IPS-15b (cell line): ENCODE data around the gene PCDH12.
A peak's percentile ranks its signal among the peaks of the same experiment; 100 is the strongest.

Experiments used
- H3K27me3 ChIP-seq: one replicate; pipeline ENCODE4 v1.6.1; 2013; ENCODE audit warnings: low read length; ENCODE audit not compliant: control insufficient read depth, insufficient read depth
- H3K36me3 ChIP-seq: one replicate; pipeline ENCODE4 v1.6.1; 2013; ENCODE audit warnings: low read length; ENCODE audit not compliant: control insufficient read depth, insufficient read depth
- H3K4me1 ChIP-seq: one replicate; pipeline ENCODE4 v1.6.1; 2013; ENCODE audit warnings: mild to moderate bottlenecking, low read length; ENCODE audit not compliant: control insufficient read depth, insufficient read depth
- H3K4me3 ChIP-seq: one replicate; pipeline ENCODE4 v1.5.1; 2013; ENCODE audit warnings: low read depth, low read length
- H3K9ac ChIP-seq: one replicate; pipeline ENCODE4 v1.6.1; 2013; ENCODE audit warnings: low read depth, mild to moderate bottlenecking, low read length
- H3K9me3 ChIP-seq: one replicate; pipeline ENCODE4 v1.6.1; 2013; ENCODE audit warnings: mild to moderate bottlenecking, low read length; ENCODE audit not compliant: control insufficient read depth, insufficient read depth

PCDH12 gene

DNA sequence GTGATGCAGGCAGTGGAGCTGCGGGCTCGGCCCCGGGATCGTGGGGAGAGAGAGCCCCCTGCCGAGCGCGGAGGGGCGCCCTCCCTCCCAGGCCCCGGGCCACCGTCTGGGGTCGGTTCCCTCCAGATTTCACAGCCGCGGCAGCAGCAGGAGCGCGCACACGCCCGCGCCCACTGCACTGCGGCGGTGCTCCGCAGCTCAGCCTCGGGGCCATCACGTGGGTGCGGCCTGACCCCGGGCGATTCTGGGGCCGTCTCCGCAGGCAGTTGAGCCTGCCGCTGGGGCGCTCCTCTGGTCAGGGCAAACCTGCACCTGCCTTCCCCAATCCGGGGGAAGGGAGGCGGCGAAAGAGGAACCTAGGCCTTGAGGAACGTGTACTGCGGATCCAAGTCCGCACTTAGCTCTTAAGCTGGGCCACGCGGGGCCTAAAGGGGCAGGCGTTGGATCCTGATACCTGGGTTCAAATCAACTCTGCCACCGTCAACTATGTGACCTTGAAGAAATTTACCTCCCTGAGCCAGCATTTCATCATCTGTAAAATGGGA, 43.7 kb downstream of the PCDH12 start:
- Histone ChIP-seq H3K4me1 (peaks cover 20% of the 10 kb centered on the region), H3K9ac (peak overlapping the region; percentile 49), H3K4me3 (peak overlapping the region; percentile 66), H3K36me3 (no peaks in the 10 kb centered on the region), H3K9me3 (no peaks in the 10 kb centered on the region), H3K27me3 (peaks cover 26% of the 10 kb centered on the region)

DNA sequence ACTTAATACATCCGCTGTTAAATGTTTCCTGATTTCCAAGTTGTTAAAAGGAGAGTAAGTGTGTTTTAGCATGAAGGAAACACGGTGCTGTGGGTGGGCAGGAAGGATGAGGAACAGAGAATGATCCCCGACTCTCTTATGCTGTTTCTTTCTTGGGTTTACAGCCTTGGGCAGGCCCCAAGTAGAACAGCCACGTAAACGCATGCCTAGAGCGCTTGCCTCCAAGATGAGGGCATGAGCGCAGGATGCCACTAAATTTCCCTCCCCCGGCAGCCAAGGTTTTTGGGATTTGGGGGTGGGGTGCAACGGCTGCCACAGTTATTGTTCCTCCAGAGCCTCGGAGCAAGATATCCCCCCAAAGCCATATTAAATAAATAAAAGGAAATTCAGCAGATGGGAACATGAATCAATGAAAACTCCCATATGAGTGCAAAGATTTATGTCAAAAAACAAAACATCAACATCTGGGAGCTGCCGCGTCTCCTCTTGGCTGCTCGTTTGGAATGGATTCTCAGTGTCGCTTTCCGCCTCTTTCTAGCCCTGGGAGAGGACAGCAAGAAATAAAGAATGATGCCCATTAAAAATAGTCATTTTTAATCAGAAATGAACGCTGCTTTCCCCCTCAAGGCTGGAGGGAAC, 44.3 kb downstream of the PCDH12 start:
- peaks cover 20% of the 10 kb centered on the region for H3K4me1 ChIP-seq
- H3K9me3 ChIP-seq, result no peaks in the 10 kb centered on the region
- peaks cover 26% of the 10 kb centered on the region for H3K27me3 ChIP-seq
- no peaks in the 10 kb centered on the region for H3K36me3 ChIP-seq
- peak overlapping the region; percentile 66 for H3K4me3 ChIP-seq
- H3K9ac ChIP-seq, result peak overlapping the region; percentile 49

DNA sequence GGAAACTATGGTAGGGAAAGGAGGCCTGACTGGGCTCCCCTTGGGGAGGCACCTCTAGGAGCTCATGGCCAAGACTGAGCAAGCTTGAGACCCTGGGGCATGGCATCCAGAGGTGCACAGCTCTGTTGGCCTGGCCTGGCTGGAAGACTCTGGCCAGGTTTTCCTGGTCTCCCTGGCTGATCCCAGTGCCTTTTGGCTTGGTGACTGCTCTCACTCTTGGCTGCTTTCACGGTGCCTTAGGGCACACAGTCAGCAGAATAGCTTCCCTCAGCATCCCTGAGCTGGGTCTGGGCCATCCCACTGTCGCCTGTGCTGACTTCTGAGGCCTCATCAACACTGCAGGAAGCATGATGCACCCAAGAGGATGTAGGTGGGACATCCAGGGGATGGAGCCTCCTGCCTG, 47.7 kb downstream of the PCDH12 start:
- no peaks in the 10 kb centered on the region for H3K9me3 ChIP-seq

DNA sequence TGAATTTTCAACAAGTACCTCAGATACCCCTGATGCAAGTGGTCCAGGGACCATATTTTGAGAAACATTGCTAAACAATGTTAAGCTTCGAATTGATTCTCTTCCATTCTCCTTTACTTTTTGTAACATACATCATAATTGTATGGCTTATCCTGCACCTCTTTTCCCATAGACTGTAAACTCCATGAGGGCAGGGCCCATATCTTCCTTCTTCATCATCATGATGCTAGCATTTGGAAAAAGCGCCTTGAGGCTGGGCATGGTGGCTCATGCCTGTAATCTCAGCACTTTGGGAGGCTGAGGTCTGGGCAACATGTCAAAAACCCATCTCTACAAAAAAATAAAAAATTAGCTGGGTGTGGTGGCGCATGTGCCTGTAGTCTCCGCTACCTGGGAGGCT, 48.8 kb downstream of the PCDH12 start:
- Histone ChIP-seq H3K4me1 (peaks cover 8% of the 10 kb centered on the region), H3K4me3 (no peak overlapping the region), H3K36me3 (no peaks in the 10 kb centered on the region), H3K9ac (no peak overlapping the region), H3K9me3 (no peaks in the 10 kb centered on the region), H3K27me3 (peaks cover 13% of the 10 kb centered on the region)

More for the DNA sequence above, 47.7 kb downstream of the PCDH12 start:
- Histone ChIP-seq H3K36me3 (no peaks in the 10 kb centered on the region), H3K4me3 (no peak overlapping the region), H3K27me3 (peaks cover 22% of the 10 kb centered on the region), H3K9ac (no peak overlapping the region), H3K4me1 (peaks cover 8% of the 10 kb centered on the region)

DNA sequence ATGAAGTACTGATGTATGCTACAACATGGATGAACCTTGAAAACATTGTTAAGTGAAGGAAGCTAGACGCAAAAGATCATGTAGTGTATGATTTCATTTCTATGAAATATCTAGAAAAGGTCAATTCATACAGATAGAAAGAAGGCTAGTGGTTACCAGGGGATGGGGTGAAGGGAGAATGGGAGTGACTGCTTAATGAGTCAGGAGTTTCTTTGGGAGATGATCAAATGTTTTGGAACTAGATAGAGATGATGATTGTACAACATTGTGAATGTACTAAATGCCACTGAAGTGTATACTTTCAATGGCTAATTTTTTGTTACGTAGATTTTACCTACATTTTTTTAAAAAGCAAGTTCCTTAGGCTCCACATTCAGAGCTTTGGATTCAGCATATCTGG, 49.2 kb downstream of the PCDH12 start:
- Histone ChIP-seq H3K9me3 (no peaks in the 10 kb centered on the region), H3K27me3 (peaks cover 11% of the 10 kb centered on the region), H3K9ac (no peak overlapping the region)

DNA sequence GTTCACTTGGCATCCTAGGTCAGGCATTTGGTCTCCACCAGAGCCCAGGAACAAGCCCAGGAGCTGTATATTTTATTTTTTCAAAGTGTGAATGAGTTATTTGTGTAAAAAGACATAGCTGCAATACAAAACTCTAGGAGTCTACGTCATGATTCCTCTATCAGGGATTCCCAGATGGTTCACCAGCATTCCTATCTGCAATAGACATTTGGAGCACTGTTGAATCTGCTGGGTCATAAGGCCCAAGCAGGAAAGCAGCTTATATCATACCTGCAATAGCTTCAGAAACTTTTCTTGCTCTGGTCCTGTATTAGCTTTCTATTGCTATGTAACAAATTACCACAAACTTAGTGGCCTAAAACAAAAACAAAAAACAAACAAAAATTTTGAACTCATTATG, 51.0 kb downstream of the PCDH12 start:
- H3K27me3 ChIP-seq, result no peaks in the 10 kb centered on the region

More for the DNA sequence above, 49.2 kb downstream of the PCDH12 start:
- H3K4me1 ChIP-seq, result peaks cover 6% of the 10 kb centered on the region
- H3K36me3 ChIP-seq, result no peaks in the 10 kb centered on the region
- no peak overlapping the region for H3K4me3 ChIP-seq

DNA sequence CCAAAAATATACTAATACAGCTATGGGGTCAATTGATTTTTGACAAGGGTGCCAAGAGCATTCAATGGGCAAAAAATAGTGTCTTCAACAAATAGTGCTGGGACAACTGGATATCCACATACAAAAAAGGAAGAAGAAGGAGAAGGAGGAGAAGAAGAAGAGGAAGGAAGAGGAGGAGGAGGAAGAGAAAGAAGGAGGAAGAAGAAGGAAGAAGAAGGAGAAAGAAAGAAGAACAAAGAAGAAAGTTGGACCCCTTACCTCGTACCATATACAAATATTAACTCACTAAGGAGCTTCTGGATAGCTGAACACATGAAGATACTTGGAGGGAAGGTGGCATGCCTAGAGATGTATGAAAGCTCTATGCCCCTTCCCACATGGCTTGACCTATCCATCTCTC, 51.5 kb downstream of the PCDH12 start:
- Histone ChIP-seq H3K27me3 (no peaks in the 10 kb centered on the region), H3K4me1 (no peaks in the 10 kb centered on the region), H3K9ac (no peak overlapping the region), H3K4me3 (no peak overlapping the region), H3K9me3 (no peaks in the 10 kb centered on the region), H3K36me3 (no peaks in the 10 kb centered on the region)

More for the DNA sequence above, 51.0 kb downstream of the PCDH12 start:
- no peak overlapping the region for H3K4me3 ChIP-seq
- no peaks in the 10 kb centered on the region for H3K9me3 ChIP-seq
- H3K36me3 ChIP-seq, result no peaks in the 10 kb centered on the region
- H3K4me1 ChIP-seq, result no peaks in the 10 kb centered on the region
- H3K9ac ChIP-seq, result no peak overlapping the region

DNA sequence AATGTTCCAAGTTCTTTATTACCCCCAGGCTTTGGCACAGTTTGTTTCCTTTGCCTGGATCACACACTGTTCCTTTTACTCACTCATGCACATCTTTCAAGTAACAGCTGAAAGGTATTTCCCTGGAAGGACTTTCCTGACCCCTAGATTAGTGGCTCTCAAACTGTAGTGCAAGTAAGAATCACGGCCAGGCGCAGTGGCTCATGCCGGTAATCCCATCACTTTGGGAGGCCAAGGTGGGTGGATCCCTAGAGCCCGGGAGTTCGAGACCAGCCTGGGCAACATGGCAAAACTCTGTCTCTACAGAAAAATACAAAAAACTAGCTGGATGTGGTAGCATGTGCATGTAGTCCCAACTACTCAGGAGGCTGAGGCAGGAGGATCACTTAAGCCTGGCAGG, 53.5 kb downstream of the PCDH12 start:
- Histone ChIP-seq H3K27me3 (no peaks in the 10 kb centered on the region), H3K36me3 (no peaks in the 10 kb centered on the region), H3K9me3 (no peaks in the 10 kb centered on the region), H3K4me1 (no peaks in the 10 kb centered on the region), H3K9ac (no peak overlapping the region), H3K4me3 (no peak overlapping the region)

DNA sequence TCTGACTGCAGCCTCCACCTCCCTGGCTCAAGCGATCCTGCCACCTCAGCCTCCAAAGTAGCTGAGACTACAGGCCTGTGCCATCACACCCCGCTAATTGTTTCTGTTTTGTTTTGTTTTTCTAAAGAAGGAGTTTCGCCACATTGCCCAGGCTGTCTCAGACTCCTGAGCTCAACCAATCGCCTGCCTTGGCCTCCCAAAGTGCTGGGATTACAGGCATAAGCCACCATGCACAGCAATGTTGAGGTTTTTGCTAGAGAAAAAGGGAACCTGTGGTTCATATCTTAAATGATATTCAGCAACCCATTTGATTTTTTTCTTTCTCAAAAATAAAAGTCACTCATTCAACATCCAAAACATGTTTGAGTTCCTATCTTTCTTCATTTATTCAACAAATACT, 54.7 kb downstream of the PCDH12 start:
- H3K4me1 ChIP-seq, result no peaks in the 10 kb centered on the region
- H3K9ac ChIP-seq, result no peak overlapping the region

DNA sequence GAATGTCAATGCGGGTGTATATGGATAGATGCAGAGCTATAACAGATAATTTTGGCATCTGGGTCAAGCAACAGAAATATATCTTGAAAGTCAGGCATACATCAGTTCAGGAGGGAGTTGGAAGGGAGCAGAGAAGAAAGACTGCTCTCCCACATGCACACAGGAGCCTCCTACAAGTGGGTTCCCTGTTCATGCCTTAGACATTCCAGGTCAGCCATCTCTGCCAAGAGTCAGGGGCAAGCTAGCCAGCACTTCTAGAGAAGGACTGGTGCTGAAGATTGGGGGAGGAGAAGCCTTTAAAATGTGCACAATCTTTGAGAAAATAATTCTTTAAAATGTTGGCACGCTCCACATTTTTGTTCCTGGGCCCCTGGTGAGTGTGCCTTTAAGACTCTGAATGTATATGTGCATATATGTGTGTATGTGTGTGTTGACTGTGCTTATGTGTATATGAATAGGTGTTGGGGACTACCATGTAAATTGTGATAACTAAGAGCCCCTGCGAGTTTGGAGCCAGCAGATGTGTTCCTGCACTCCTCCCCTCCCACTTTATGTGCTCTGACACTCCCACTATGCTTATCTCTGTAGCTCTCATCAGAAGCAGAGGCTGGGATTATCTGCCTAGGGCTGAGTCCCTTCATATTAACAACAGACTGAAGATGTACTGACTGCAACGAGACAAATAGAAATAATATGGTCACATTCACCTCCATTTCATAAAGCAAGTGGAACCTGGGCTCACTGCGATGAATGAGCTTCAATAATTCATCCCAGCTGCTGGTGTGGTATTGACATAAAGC, 55.8 kb downstream of the PCDH12 start:
- Histone ChIP-seq H3K4me1 (no peaks in the 10 kb centered on the region), H3K9me3 (no peaks in the 10 kb centered on the region), H3K4me3 (no peak overlapping the region), H3K9ac (no peak overlapping the region), H3K36me3 (no peaks in the 10 kb centered on the region), H3K27me3 (no peaks in the 10 kb centered on the region)

More for the DNA sequence above, 54.7 kb downstream of the PCDH12 start:
- H3K4me3 ChIP-seq, result no peak overlapping the region
- no peaks in the 10 kb centered on the region for H3K9me3 ChIP-seq
- H3K27me3 ChIP-seq, result no peaks in the 10 kb centered on the region
- no peaks in the 10 kb centered on the region for H3K36me3 ChIP-seq

DNA sequence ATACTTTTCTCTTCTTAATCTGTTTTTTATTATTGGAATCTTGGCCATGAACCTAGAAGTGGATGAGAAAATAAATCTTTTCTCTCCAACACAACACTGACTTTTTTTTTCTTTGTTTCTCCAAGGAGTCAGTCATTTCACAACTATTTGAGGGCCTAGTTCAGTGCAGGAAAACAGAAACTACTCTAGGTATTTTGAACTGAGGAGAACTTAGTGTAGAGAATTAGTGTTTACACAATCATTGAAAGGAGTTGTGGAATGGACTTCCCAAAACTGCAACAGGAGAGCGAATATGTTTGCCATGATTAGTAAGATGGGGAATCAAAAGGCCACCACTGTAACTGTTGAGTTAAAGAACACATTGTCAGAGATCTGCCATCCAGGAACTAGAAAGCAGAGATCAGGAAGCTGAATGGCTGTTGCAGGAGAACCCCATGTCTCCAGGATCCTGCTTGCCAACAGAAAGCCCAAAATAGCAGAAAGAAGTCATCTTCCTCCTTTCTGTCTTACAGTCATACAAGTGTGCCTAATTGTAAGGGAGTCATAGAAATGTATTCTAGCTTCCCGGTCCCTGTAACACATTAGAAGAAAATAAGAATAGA, 59.5 kb downstream of the PCDH12 start:
- H3K4me3 ChIP-seq, result no peak overlapping the region
- H3K9ac ChIP-seq, result no peak overlapping the region
- no peaks in the 10 kb centered on the region for H3K36me3 ChIP-seq
- H3K9me3 ChIP-seq, result no peaks in the 10 kb centered on the region
- H3K27me3 ChIP-seq, result no peaks in the 10 kb centered on the region
- H3K4me1 ChIP-seq, result no peaks in the 10 kb centered on the region
